H9 (cell line): Measurements from ENCODE around the gene DNALI1. TPM values are rescaled to one million over a fixed set of nuclear protein-coding genes. Genes with fewer than 3 reads are reported as not detected.

Experiments
- DNase-seq: peaks from one replicate; pipeline ENCODE4 v3.0.0-alpha.2; 2017
- H2AFZ ChIP-seq: one replicate; pipeline ENCODE4 v1.6.1; 2013; ENCODE audit warnings: mild to moderate bottlenecking, low read length, control low read depth, moderate library complexity
- H2AK5ac ChIP-seq: 2 replicates; pipeline ENCODE4 v1.6.1; 2013; ENCODE audit warnings: low read length, control low read depth, mixed read lengths; ENCODE audit not compliant: insufficient read length
- H2BK120ac ChIP-seq: one replicate; pipeline ENCODE4 v1.6.1; 2013; ENCODE audit warnings: low read depth, mild to moderate bottlenecking, low read length, control low read depth, inconsistent platforms; ENCODE audit not compliant: poor library complexity, severe bottlenecking
- H2BK12ac ChIP-seq: 2 replicates; pipeline ENCODE4 v1.6.1; 2013; ENCODE audit warnings: low read length, control low read depth, mixed read lengths, low read depth; ENCODE audit not compliant: insufficient read length
- H2BK15ac ChIP-seq: 2 replicates; pipeline ENCODE4 v1.6.1; 2013; ENCODE audit warnings: low read depth, low read length, control low read depth
- H2BK20ac ChIP-seq: one replicate; pipeline ENCODE4 v1.6.1; 2013; ENCODE audit warnings: low read depth, mild to moderate bottlenecking, low read length, control low read depth, inconsistent platforms; ENCODE audit not compliant: poor library complexity, severe bottlenecking
- H2BK5ac ChIP-seq: 2 replicates; pipeline ENCODE4 v1.6.1; 2013; ENCODE audit warnings: low read length, control low read depth, mixed read lengths; ENCODE audit not compliant: insufficient read length
- H3K14ac ChIP-seq: 2 replicates; pipeline ENCODE4 v1.6.1; 2013; ENCODE audit warnings: low read length, control low read depth; ENCODE audit not compliant: insufficient read depth
- H3K18ac ChIP-seq: 2 replicates; pipeline ENCODE4 v1.6.1; 2013; ENCODE audit warnings: low read depth, mild to moderate bottlenecking, mixed read lengths, low read length, control low read depth; ENCODE audit not compliant: insufficient read length
- H3K23ac ChIP-seq: 2 replicates; pipeline ENCODE4 v1.6.1; 2013; ENCODE audit warnings: low read length, control low read depth, mixed read lengths, low read depth; ENCODE audit not compliant: insufficient read length
- H3K23me2 ChIP-seq: 2 replicates; pipeline ENCODE4 v1.6.1; 2013; ENCODE audit warnings: low read depth, mild to moderate bottlenecking, mixed read lengths, low read length, control low read depth; ENCODE audit not compliant: insufficient read length, poor library complexity, severe bottlenecking
- H3K27ac ChIP-seq: 2 replicates; pipeline ENCODE4 v1.5.1; 2013; ENCODE audit warnings: low read length, control low read depth, mixed read lengths, low read depth; ENCODE audit not compliant: insufficient read length
- H3K27me3 ChIP-seq: 2 replicates; pipeline ENCODE4 v1.6.1; 2013; ENCODE audit warnings: low read length, control low read depth, inconsistent platforms; ENCODE audit not compliant: insufficient read depth
- H3K4ac ChIP-seq: 2 replicates; pipeline ENCODE4 v1.6.1; 2013; ENCODE audit warnings: low read depth, mild to moderate bottlenecking, control low read depth, inconsistent platforms, low read length, moderate library complexity
- H3K4me1 ChIP-seq: 2 replicates; pipeline ENCODE4 v1.6.1; 2013; ENCODE audit warnings: low read length, control low read depth, inconsistent platforms; ENCODE audit not compliant: insufficient read depth
- H3K4me2 ChIP-seq: 2 replicates; pipeline ENCODE4 v1.6.1; 2013; ENCODE audit warnings: low read length, control low read depth, mixed read lengths; ENCODE audit not compliant: insufficient read length, insufficient read depth
- H3K56ac ChIP-seq: 2 replicates; pipeline ENCODE4 v1.6.1; 2013; ENCODE audit warnings: low read depth, mild to moderate bottlenecking, mixed read lengths, low read length, control low read depth; ENCODE audit not compliant: insufficient read length
- H3K79me1 ChIP-seq: 2 replicates; pipeline ENCODE4 v1.6.1; 2013; ENCODE audit warnings: low read depth, mild to moderate bottlenecking, moderate library complexity, low read length, control low read depth, inconsistent platforms; ENCODE audit not compliant: insufficient read depth, poor library complexity, severe bottlenecking
- H3K79me2 ChIP-seq: 2 replicates; pipeline ENCODE4 v1.6.1; 2013; ENCODE audit warnings: low read length, control low read depth, inconsistent platforms; ENCODE audit not compliant: insufficient read depth
- H3K9ac ChIP-seq: 2 replicates; pipeline ENCODE4 v1.6.1; 2013; ENCODE audit warnings: low read length, control low read depth, mixed read lengths; ENCODE audit not compliant: insufficient read length; ENCODE audit errors: extremely low read depth
- H3K9me3 ChIP-seq: one replicate; pipeline ENCODE4 v1.6.1; 2013; ENCODE audit warnings: low read depth, low read length, inconsistent platforms; ENCODE audit not compliant: control insufficient read depth
- H3T11ph ChIP-seq: one replicate; pipeline ENCODE4 v1.6.1; 2013; ENCODE audit warnings: mild to moderate bottlenecking, low read length, control low read depth, inconsistent platforms
- H4K20me1 ChIP-seq: one replicate; pipeline ENCODE4 v1.6.1; 2013; ENCODE audit not compliant: control insufficient read depth, insufficient read length, insufficient read depth
- H4K5ac ChIP-seq: 2 replicates; pipeline ENCODE4 v1.6.1; 2013; ENCODE audit warnings: low read depth, mild to moderate bottlenecking, mixed read lengths, low read length, control low read depth; ENCODE audit not compliant: insufficient read length
- H4K8ac ChIP-seq: replicated peaks from 2 replicates; pipeline ENCODE4 v1.6.1; 2013; ENCODE audit warnings: low read length, control low read depth, mixed read lengths, low read depth; ENCODE audit not compliant: insufficient read length
- H4K91ac ChIP-seq: 2 replicates; pipeline ENCODE4 v1.6.1; 2013; ENCODE audit warnings: low read depth, mild to moderate bottlenecking, moderate library complexity, mixed read lengths, low read length, control low read depth; ENCODE audit not compliant: insufficient read length
- H3K27ac Mint-ChIP-seq, 3 experiments: 2 replicates in 2 of 3; 3 replicates in 1 of 3; pipeline ENCODE4 v1.8.0; 2020 to 2021; ENCODE audit warnings: mixed read lengths in 3 of 3, mild to moderate bottlenecking in 1 of 3, moderate library complexity in 1 of 3
- H3K27me3 Mint-ChIP-seq: 2 replicates; pipeline ENCODE4 v1.8.0; 2021; ENCODE audit warnings: low read depth, mild to moderate bottlenecking, moderate library complexity, mixed read lengths
- H3K36me3 Mint-ChIP-seq, 3 experiments: 2 replicates in 2 of 3; 3 replicates in 1 of 3; pipeline ENCODE4 v1.8.0; 2020 to 2021; ENCODE audit warnings: low read depth in 3 of 3, mixed read lengths in 3 of 3; ENCODE audit not compliant: insufficient read depth in 1 of 3
- H3K4me1 Mint-ChIP-seq, 2 experiments: 2 replicates each; pipeline ENCODE4 v1.8.0; 2020; ENCODE audit warnings: mixed read lengths in 2 of 2
- H3K4me3 Mint-ChIP-seq, 2 experiments: 2 replicates in 1 of 2; 3 replicates in 1 of 2; pipeline ENCODE4 v1.8.0; 2020 to 2021; ENCODE audit warnings: mild to moderate bottlenecking in 2 of 2, mixed read lengths in 2 of 2, moderate library complexity in 1 of 2
- H3K9me3 Mint-ChIP-seq, 2 experiments: 2 replicates in 1 of 2; 3 replicates in 1 of 2; pipeline ENCODE4 v1.8.0; 2020; ENCODE audit warnings: mild to moderate bottlenecking in 2 of 2, mixed read lengths in 2 of 2, moderate library complexity in 1 of 2
- WGBS: extraction: QIAGEN DNeasy Blood & Tissue Kit; methylation state at CpG from one replicate; pipeline ENCODE4 v1.1.7; 2013; ENCODE audit warnings: missing lambda C conversion rate, low lambda C conversion rate, mixed read lengths; ENCODE audit not compliant: insufficient read length; ENCODE audit errors: extremely low coverage; 5-methylcytosine and 5-hydroxymethylcytosine counted together
- total RNA-seq: library from RNA; stranded (reverse); gene quantifications from 2 replicates; pipeline ENCODE4 v1.2.1, GENCODE V29; 2021
- TF ChIP-seq, protein P1 (sequence below): fragments of 200-600 bp; sonication (generic); conservative IDR thresholded peaks from 3 replicates; pipeline ENCODE4 v1.8.0; 2021; ENCODE audit warnings: antibody characterized with exemption, mild to moderate bottlenecking

The DNALI1 gene
- total RNA-seq, 1 experiment from 2014 or later, result 18.0 TPM

DNA sequence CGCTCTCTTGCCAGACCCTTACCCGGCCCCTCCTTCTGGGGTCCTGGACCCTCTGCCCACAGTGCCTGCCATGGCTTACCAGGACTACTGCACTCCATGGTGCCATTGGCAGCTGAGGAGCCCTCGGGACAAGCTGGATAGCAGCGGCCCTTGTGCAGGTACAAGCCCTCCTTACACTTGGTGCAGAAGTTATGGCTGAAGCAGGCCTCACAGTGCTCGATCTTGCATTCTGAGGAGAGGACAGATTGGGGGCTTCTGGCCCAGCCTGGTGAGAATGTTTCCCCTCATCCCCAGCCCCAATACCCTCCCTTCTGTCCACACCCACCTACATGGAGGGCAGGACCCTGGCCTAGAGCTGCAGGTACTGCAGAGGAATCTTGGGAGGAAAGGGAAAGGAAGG is 57.4 kb downstream of the DNALI1 start:
- Histone ChIP-seq H4K5ac (no peak overlapping the region), H3K27me3 (no peaks in the 10 kb centered on the region; the same call in 1 of the 2 replicates), H3T11ph (no peak overlapping the region), H3K4ac (no peak overlapping the region), H4K91ac (no peak overlapping the region), H3K14ac (no peak overlapping the region), H3K27ac (no peak overlapping the region), H3K9ac (no peak overlapping the region), H3K4me2 (no peak overlapping the region), H2BK5ac (no peak overlapping the region), H2BK12ac (no peak overlapping the region), H4K8ac (no peak overlapping the region), H3K23ac (no peak overlapping the region), H2AFZ (no peak overlapping the region), H2BK120ac (no peak overlapping the region), H3K79me2 (no peaks in the 10 kb centered on the region), H4K20me1 (no peaks in the 10 kb centered on the region), H3K4me1 (no peaks in the 10 kb centered on the region), H3K79me1 (no peaks in the 10 kb centered on the region), H2AK5ac (no peak overlapping the region), H3K18ac (no peak overlapping the region), H3K23me2 (no peaks in the 10 kb centered on the region), H2BK20ac (no peak overlapping the region), H3K56ac (no peak overlapping the region), H2BK15ac (no peak overlapping the region), H3K9me3 (no peaks in the 10 kb centered on the region)
- Mint-ChIP-seq H3K4me1 (peaks cover 0 to 3% of the 10 kb centered on the region in 2 experiments; a peak in 1 of 4 replicates), H3K27ac (no peak overlapping the region), H3K4me3 (no peak overlapping the region), H3K27me3 (peaks cover 76% of the 10 kb centered on the region), H3K36me3 (no peaks in the 10 kb centered on the region), H3K9me3 (no peaks in the 10 kb centered on the region)
- DNase-seq, result no peak
- TF ChIP-seq, protein P1, sequence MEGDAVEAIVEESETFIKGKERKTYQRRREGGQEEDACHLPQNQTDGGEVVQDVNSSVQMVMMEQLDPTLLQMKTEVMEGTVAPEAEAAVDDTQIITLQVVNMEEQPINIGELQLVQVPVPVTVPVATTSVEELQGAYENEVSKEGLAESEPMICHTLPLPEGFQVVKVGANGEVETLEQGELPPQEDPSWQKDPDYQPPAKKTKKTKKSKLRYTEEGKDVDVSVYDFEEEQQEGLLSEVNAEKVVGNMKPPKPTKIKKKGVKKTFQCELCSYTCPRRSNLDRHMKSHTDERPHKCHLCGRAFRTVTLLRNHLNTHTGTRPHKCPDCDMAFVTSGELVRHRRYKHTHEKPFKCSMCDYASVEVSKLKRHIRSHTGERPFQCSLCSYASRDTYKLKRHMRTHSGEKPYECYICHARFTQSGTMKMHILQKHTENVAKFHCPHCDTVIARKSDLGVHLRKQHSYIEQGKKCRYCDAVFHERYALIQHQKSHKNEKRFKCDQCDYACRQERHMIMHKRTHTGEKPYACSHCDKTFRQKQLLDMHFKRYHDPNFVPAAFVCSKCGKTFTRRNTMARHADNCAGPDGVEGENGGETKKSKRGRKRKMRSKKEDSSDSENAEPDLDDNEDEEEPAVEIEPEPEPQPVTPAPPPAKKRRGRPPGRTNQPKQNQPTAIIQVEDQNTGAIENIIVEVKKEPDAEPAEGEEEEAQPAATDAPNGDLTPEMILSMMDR, result no peak
- no CpG with 5 or more reads among the region's 5 CpGs for WGBS
